ENCODE results near the gene AFF3.

Gene AFF3

GRCh38 chr2:99926986-99927385 lies 215.4 kb downstream of the AFF3 start:
- DNase-seq (ENCODE audit: low spot score): no peak

- DNase-seq (ENCODE audit: low spot score): no peak
Observed at GRCh38 chr2:99925960-99926359, 216.4 kb downstream of the AFF3 start.

- DNase-seq (ENCODE audit: low spot score): no peak
Observed at GRCh38 chr2:99922664-99923063, 219.7 kb downstream of the AFF3 start.

GRCh38 chr2:99921903-99922302 lies 220.5 kb downstream of the AFF3 start:
- DNase-seq (ENCODE audit: low spot score): no peak

- DNase-seq (ENCODE audit: low spot score): no peak
Observed at GRCh38 chr2:99918389-99918788, 224.0 kb downstream of the AFF3 start.

- DNase-seq (ENCODE audit: low spot score): no peak
Observed at GRCh38 chr2:99915108-99915675, 227.2 kb downstream of the AFF3 start.

GRCh38 chr2:99911736-99912135 lies 230.7 kb downstream of the AFF3 start:
- DNase-seq (ENCODE audit: low spot score): no peak

GRCh38 chr2:99910902-99911301 lies 231.5 kb downstream of the AFF3 start:
- no peak for DNase-seq (ENCODE audit: low spot score)

- no peak for DNase-seq (ENCODE audit: low spot score)
Observed at GRCh38 chr2:99905636-99906035, 236.8 kb downstream of the AFF3 start.

- no peak for DNase-seq (ENCODE audit: low spot score)
Observed at GRCh38 chr2:99905025-99905424, 237.4 kb downstream of the AFF3 start.

- no peak for DNase-seq (ENCODE audit: low spot score)
Observed at GRCh38 chr2:99903981-99904380, 238.4 kb downstream of the AFF3 start.

- DNase-seq (ENCODE audit: low spot score): no peak
Observed at GRCh38 chr2:99900556-99900955, 241.8 kb downstream of the AFF3 start.

- no peak for DNase-seq (ENCODE audit: low spot score)
Observed at GRCh38 chr2:99899882-99900281, 242.5 kb downstream of the AFF3 start.

GRCh38 chr2:99899058-99899855 lies 243.1 kb downstream of the AFF3 start:
- no peak for DNase-seq (ENCODE audit: low spot score)

GRCh38 chr2:99898336-99899048 lies 243.9 kb downstream of the AFF3 start:
- no peak for DNase-seq (ENCODE audit: low spot score)

- DNase-seq (ENCODE audit: low spot score): no peak
Observed at GRCh38 chr2:99891428-99891780, 251.0 kb downstream of the AFF3 start.

GRCh38 chr2:99890568-99891427 lies 251.6 kb downstream of the AFF3 start:
- DNase-seq (ENCODE audit: low spot score): no peak

- DNase-seq (ENCODE audit: low spot score): no peak
Observed at GRCh38 chr2:99888617-99889016, 253.8 kb downstream of the AFF3 start.

- DNase-seq (ENCODE audit: low spot score): no peak
Observed at GRCh38 chr2:99886418-99886817, 256.0 kb downstream of the AFF3 start.

- DNase-seq (ENCODE audit: low spot score): no peak
Observed at GRCh38 chr2:99883358-99883757, 259.0 kb downstream of the AFF3 start.

- no peak for DNase-seq (ENCODE audit: low spot score)
Observed at GRCh38 chr2:99881901-99882591, 260.3 kb downstream of the AFF3 start.

- no peak for DNase-seq (ENCODE audit: low spot score)
Observed at GRCh38 chr2:99880964-99881294, 261.5 kb downstream of the AFF3 start.
